IMR-90 (cell line): ENCODE results near the gene LDHA.

ENCODE experiments used
- BHLHE40 ChIP-seq: fragments of 150-350 bp; IDR thresholded peaks from 2 replicates; pipeline ENCODE4 v1.6.1; 2016; ENCODE audit warnings: mild to moderate bottlenecking, low read depth, low read length
- CHD1 ChIP-seq: IDR thresholded peaks from 2 replicates; pipeline ENCODE4 v1.6.1; 2012; ENCODE audit warnings: low read depth, low read length, improper control_type of control experiment
- CTCF ChIP-seq: conservative IDR thresholded peaks from 2 replicates; pipeline ENCODE4 v1.5.1; 2012; ENCODE audit warnings: mild to moderate bottlenecking, low read depth, low read length, improper control_type of control experiment
- ELK1 ChIP-seq: fragments of 150-350 bp; IDR thresholded peaks from 2 replicates; pipeline ENCODE4 v1.6.1; 2016; ENCODE audit warnings: low read depth, mild to moderate bottlenecking, low read length, moderate library complexity, borderline replicate concordance
- MAZ ChIP-seq: IDR thresholded peaks from 2 replicates; pipeline ENCODE4 v1.6.1; 2012; ENCODE audit warnings: low read depth, mild to moderate bottlenecking, low read length, improper control_type of control experiment, moderate library complexity, borderline replicate concordance
- POLR2A ChIP-seq: IDR thresholded peaks from 2 replicates; pipeline ENCODE4 v1.6.1; 2012; ENCODE audit warnings: mild to moderate bottlenecking, low read depth, low read length
- RAD21 ChIP-seq: IDR thresholded peaks from 2 replicates; pipeline ENCODE4 v1.6.1; 2012; ENCODE audit warnings: low read length, improper control_type of control experiment
- SMC3 ChIP-seq: fragments of 150-350 bp; IDR thresholded peaks from 2 replicates; pipeline ENCODE4 v1.6.1; 2016; ENCODE audit warnings: low read depth, mild to moderate bottlenecking, antibody characterized with exemption, low read length, moderate library complexity
- USF2 ChIP-seq: fragments of 150-350 bp; IDR thresholded peaks from 2 replicates; pipeline ENCODE4 v1.6.1; 2017; ENCODE audit warnings: mild to moderate bottlenecking, antibody characterized with exemption, low read length, low read depth

GRCh38 chr11:18429332-18429731, 35.0 kb downstream of the LDHA start:
- TF ChIP-seq CTCF (no peak), POLR2A (no peak), BHLHE40 (no peak), MAZ (no peak), RAD21 (no peak), USF2 (no peak), ELK1 (no peak), CHD1 (no peak), SMC3 (no peak)
